Measurements from ENCODE around the gene ALKBH7.

The ALKBH7 gene

GRCh38 chr19:6415591-6416190 is 43.1 kb downstream of the ALKBH7 start:
- H3K4me3 ChIP-seq, result no peak overlapping the region
- no peaks in the 10 kb centered on the region for H3K9me3 ChIP-seq
- in situ Hi-C loops (cut with MboI; ENCODE audit: low sequenced_read_pairs), result no loop called here
- no peaks in the 10 kb centered on the region for H3K4me1 ChIP-seq
- H3K36me3 ChIP-seq (replicated peaks), result peaks cover 65% of the 10 kb centered on the region
- no peaks in the 10 kb centered on the region for H3K27me3 ChIP-seq (ENCODE audit: low read depth)
- DNase-seq (ENCODE audit: low spot score in 2 of 2), result no peak

GRCh38 chr19:6416658-6417405 is 44.2 kb downstream of the ALKBH7 start:
- no peaks in the 10 kb centered on the region for H3K27me3 ChIP-seq (ENCODE audit: low read depth)
- H3K36me3 ChIP-seq (replicated peaks), result peaks cover 77% of the 10 kb centered on the region
- H3K4me3 ChIP-seq, result no peak overlapping the region
- in situ Hi-C loops (cut with MboI; ENCODE audit: low sequenced_read_pairs), result no loop called here
- H3K4me1 ChIP-seq, result no peaks in the 10 kb centered on the region
- H3K9me3 ChIP-seq, result no peaks in the 10 kb centered on the region
- no peak for DNase-seq (ENCODE audit: low spot score in 2 of 2)

- peaks cover 88% of the 10 kb centered on the region for H3K36me3 ChIP-seq (replicated peaks)
- DNase-seq (ENCODE audit: low spot score in 2 of 2), result no peak
- in situ Hi-C loops (cut with MboI; ENCODE audit: low sequenced_read_pairs), result no loop called here
Measured at GRCh38 chr19:6417713-6418561, 45.3 kb downstream of the ALKBH7 start.

GRCh38 chr19:6418562-6418932 is 46.0 kb downstream of the ALKBH7 start:
- Histone ChIP-seq H3K9me3 (no peaks in the 10 kb centered on the region), H3K4me3 (no peak overlapping the region), H3K36me3 (replicated peaks) (peaks cover 90% of the 10 kb centered on the region), H3K4me1 (peaks cover 6% of the 10 kb centered on the region; the same call in 1 of the 2 replicates), H3K27me3 (ENCODE audit: low read depth) (no peaks in the 10 kb centered on the region)
- DNase-seq (ENCODE audit: low spot score in 2 of 2), result no peak
- in situ Hi-C loops (cut with MboI; ENCODE audit: low sequenced_read_pairs), result no loop called here

More at GRCh38 chr19:6417713-6418561, 45.3 kb downstream of the ALKBH7 start:
- no peaks in the 10 kb centered on the region for H3K9me3 ChIP-seq
- peaks cover under 1% of the 10 kb centered on the region; the same call in 1 of the 2 replicates for H3K4me1 ChIP-seq
- no peak overlapping the region for H3K4me3 ChIP-seq
- H3K27me3 ChIP-seq (ENCODE audit: low read depth), result no peaks in the 10 kb centered on the region

- DNase-seq (ENCODE audit: low spot score in 2 of 2), result no peak
- H3K9me3 ChIP-seq, result peaks cover 3% of the 10 kb centered on the region; the same call in 1 of the 2 replicates
- H3K4me3 ChIP-seq, result no peak overlapping the region
- H3K27me3 ChIP-seq (ENCODE audit: low read depth), result no peaks in the 10 kb centered on the region
- H3K4me1 ChIP-seq, result peaks cover 11% of the 10 kb centered on the region
- in situ Hi-C loops (cut with MboI; ENCODE audit: low sequenced_read_pairs), result no loop called here
- peaks cover 72% of the 10 kb centered on the region for H3K36me3 ChIP-seq (replicated peaks)
Measured at GRCh38 chr19:6421075-6422014, 48.8 kb downstream of the ALKBH7 start.

- peaks cover 49% of the 10 kb centered on the region for H3K36me3 ChIP-seq (replicated peaks)
- peak; percentile 55 to 84 for DNase-seq (ENCODE audit: low spot score in 2 of 2)
- peak overlapping the region; percentile 88 for H3K4me3 ChIP-seq
- H3K4me1 ChIP-seq, result peaks cover 11% of the 10 kb centered on the region
- H3K9me3 ChIP-seq, result peaks cover 3% of the 10 kb centered on the region; the same call in 1 of the 2 replicates
- no peaks in the 10 kb centered on the region for H3K27me3 ChIP-seq (ENCODE audit: low read depth)
- in situ Hi-C loops (cut with MboI; ENCODE audit: low sequenced_read_pairs), result no loop called here
Measured at GRCh38 chr19:6423499-6424194, 51.1 kb downstream of the ALKBH7 start.

GRCh38 chr19:6424195-6424938 is 51.8 kb downstream of the ALKBH7 start, which contains the start of gene KHSRP:
Gene KHSRP (minus strand): TSS chr19:6424811. CDS start chr19:6424701, 110 bp downstream.
- Histone ChIP-seq H3K36me3 (replicated peaks) (peaks cover 42% of the 10 kb centered on the region), H3K4me3 (peak within 1 kb of the TSS; percentile 88), H3K4me1 (peaks cover 11% of the 10 kb centered on the region), H3K27me3 (ENCODE audit: low read depth) (no peaks in the 10 kb centered on the region), H3K9me3 (peaks cover 3% of the 10 kb centered on the region; the same call in 1 of the 2 replicates)
- in situ Hi-C loops (cut with MboI; ENCODE audit: low sequenced_read_pairs), result no loop called here
- DNase-seq (ENCODE audit: low spot score in 2 of 2), result peak in 1 of 2 experiments; percentile 52
